Loucy (cell line): Measurements from ENCODE around the gene ZNF670.

Experiments used
- H2AFZ ChIP-seq: fragments of 200-600 bp; sonication (generic); 2 replicates; pipeline ENCODE4 v1.6.0; 2016; ENCODE audit warnings: antibody characterized with exemption, mild to moderate bottlenecking, low read length, moderate library complexity
- H3F3A ChIP-seq: fragments of 200-600 bp; 2 replicates; pipeline ENCODE4 v1.6.0; 2016; ENCODE audit warnings: antibody characterized with exemption, low read depth, mild to moderate bottlenecking
- H3K27me3 ChIP-seq: fragments of 200-600 bp; sonication (generic); 2 replicates; pipeline ENCODE4 v1.6.1; 2014; ENCODE audit warnings: low read length, mild to moderate bottlenecking; ENCODE audit not compliant: insufficient read depth, poor library complexity, severe bottlenecking
- H3K36me3 ChIP-seq: fragments of 200-600 bp; sonication (generic); 2 replicates; pipeline ENCODE4 v1.6.1; 2016; ENCODE audit warnings: low read length; ENCODE audit not compliant: insufficient read depth
- H3K4me1 ChIP-seq: fragments of 200-600 bp; sonication (generic); 2 replicates; pipeline ENCODE4 v1.5.1; 2014; ENCODE audit warnings: low read length, mild to moderate bottlenecking; ENCODE audit not compliant: insufficient read depth, poor library complexity, severe bottlenecking
- H3K4me2 ChIP-seq: fragments of 200-600 bp; sonication (generic); 2 replicates; pipeline ENCODE4 v1.6.0; 2014; ENCODE audit warnings: antibody characterized with exemption, low read length, low read depth, mild to moderate bottlenecking; ENCODE audit not compliant: poor library complexity, severe bottlenecking
- H3K4me3 ChIP-seq: fragments of 200-600 bp; sonication (generic); 2 replicates; pipeline ENCODE4 v1.5.1; 2014; ENCODE audit warnings: low read length, mild to moderate bottlenecking, mixed read lengths; ENCODE audit not compliant: poor library complexity, severe bottlenecking
- H3K79me2 ChIP-seq: fragments of 200-600 bp; sonication (generic); 2 replicates; pipeline ENCODE4 v1.6.1; 2014; ENCODE audit warnings: low read length; ENCODE audit not compliant: insufficient read depth
- H3K9ac ChIP-seq: fragments of 200-600 bp; sonication (generic); 2 replicates; pipeline ENCODE4 v1.6.0; 2014; ENCODE audit warnings: mild to moderate bottlenecking, low read depth, low read length, moderate library complexity; ENCODE audit not compliant: poor library complexity, severe bottlenecking
- H3K9me2 ChIP-seq: fragments of 200-600 bp; sonication (generic); replicated peaks from 2 replicates; pipeline ENCODE4 v1.6.1; 2016; ENCODE audit warnings: low read depth, low read length, mixed read lengths
- H3K9me3 ChIP-seq: fragments of 200-600 bp; sonication (generic); 2 replicates; pipeline ENCODE4 v1.6.1; 2014; ENCODE audit warnings: mild to moderate bottlenecking, antibody characterized with exemption, low read length, low read depth; ENCODE audit not compliant: insufficient read depth
- H4K20me1 ChIP-seq: fragments of 200-600 bp; sonication (generic); 2 replicates; pipeline ENCODE4 v1.6.0; 2014; ENCODE audit warnings: antibody characterized with exemption, low read length, mild to moderate bottlenecking; ENCODE audit not compliant: insufficient read depth, poor library complexity, severe bottlenecking
- EZH2phosphoT487 ChIP-seq: fragments of 200-600 bp; IDR thresholded peaks from 2 replicates; pipeline ENCODE4 v1.6.1; 2018; ENCODE audit warnings: antibody characterized with exemption, mild to moderate bottlenecking, moderate library complexity, borderline replicate concordance
- TF ChIP-seq, protein P1 (sequence below): fragments of 200-600 bp; sonication (generic); conservative IDR thresholded peaks from 2 replicates; pipeline ENCODE4 v1.5.1; 2014; ENCODE audit warnings: mild to moderate bottlenecking, antibody characterized with exemption, low read length

The ZNF670 gene

DNA sequence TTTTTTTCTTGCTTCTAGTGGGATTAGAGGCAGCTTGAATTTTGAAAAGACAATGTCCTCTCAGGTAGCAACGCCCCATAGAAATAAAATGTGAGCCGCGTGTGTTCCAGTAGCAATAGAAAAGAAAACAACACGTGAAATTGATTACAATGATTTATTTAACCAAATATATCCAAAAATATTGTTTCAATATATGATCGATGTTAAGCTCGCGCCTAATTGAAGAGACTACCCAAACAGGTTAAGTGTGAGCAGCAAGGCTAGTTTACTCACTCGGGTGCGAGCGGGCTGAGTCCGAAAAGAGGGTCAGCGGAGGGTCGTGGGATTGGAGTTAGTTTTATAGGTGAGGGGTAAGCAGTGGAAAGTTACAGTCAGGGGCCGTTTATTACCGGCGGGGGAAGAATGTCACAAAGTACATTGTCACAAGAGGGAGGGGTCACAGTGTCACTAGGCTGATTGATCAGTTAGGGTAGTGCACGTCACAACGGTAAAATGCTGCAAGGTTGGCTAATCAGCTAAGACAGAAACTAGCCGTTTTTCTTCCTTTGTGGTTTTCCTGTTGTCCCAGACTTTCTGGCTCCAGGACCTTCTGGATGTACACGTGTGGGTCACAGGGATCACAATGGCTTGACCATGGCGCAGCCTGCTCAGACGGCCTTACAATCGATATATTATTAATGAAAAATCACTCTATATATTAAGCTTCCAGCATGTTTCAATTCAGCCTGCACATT lies 697 bp upstream of the ZNF670 start:
- TF ChIP-seq, protein P1, sequence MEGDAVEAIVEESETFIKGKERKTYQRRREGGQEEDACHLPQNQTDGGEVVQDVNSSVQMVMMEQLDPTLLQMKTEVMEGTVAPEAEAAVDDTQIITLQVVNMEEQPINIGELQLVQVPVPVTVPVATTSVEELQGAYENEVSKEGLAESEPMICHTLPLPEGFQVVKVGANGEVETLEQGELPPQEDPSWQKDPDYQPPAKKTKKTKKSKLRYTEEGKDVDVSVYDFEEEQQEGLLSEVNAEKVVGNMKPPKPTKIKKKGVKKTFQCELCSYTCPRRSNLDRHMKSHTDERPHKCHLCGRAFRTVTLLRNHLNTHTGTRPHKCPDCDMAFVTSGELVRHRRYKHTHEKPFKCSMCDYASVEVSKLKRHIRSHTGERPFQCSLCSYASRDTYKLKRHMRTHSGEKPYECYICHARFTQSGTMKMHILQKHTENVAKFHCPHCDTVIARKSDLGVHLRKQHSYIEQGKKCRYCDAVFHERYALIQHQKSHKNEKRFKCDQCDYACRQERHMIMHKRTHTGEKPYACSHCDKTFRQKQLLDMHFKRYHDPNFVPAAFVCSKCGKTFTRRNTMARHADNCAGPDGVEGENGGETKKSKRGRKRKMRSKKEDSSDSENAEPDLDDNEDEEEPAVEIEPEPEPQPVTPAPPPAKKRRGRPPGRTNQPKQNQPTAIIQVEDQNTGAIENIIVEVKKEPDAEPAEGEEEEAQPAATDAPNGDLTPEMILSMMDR = no peak
- Histone ChIP-seq H3K4me3 (peak overlapping the region; percentile 82), H3K4me2 (peak overlapping the region; percentile 88), H3K4me1 (peaks cover 21% of the 10 kb centered on the region), H3K9me2 (no peaks in the 10 kb centered on the region), H4K20me1 (peaks cover 10% of the 10 kb centered on the region), H3F3A (no peaks in the 10 kb centered on the region), H3K27me3 (peaks cover 3% of the 10 kb centered on the region), H2AFZ (peak overlapping the region; percentile 93), H3K36me3 (no peaks in the 10 kb centered on the region), H3K79me2 (peaks cover 37% of the 10 kb centered on the region), H3K9ac (no peak overlapping the region), H3K9me3 (peaks cover under 1% of the 10 kb centered on the region; the same call in 1 of the 2 replicates)

DNA sequence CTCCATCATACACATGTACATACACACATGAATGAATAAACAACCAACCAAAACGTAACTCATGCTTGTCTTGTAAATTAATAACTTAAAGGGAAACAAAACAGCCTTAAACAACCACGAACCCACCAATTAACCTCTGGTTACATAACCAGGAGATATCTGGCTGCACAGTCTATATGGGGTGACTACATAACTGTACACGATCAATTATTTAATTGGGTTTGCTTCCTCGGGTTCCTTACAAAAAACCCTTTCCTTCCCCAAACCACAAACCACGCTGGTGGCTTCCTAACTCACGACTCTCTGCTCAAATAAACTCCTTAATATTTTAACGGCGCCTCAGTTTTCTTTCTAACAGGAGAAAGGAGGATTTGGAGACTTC lies 744 bp downstream of the ZNF670 start:
- peaks cover 52% of the 10 kb centered on the region for H3K79me2 ChIP-seq
- peaks cover 14% of the 10 kb centered on the region for H3K9me3 ChIP-seq
- H3K4me1 ChIP-seq = peaks cover 21% of the 10 kb centered on the region
- peaks cover 3% of the 10 kb centered on the region for H3K27me3 ChIP-seq
- H4K20me1 ChIP-seq = peaks cover 10% of the 10 kb centered on the region
- H3K36me3 ChIP-seq = no peaks in the 10 kb centered on the region
- H3K4me3 ChIP-seq = peak overlapping the region; percentile 82
- peak overlapping the region; percentile 93 for H2AFZ ChIP-seq
- peak overlapping the region; percentile 88 for H3K4me2 ChIP-seq
- no peaks in the 10 kb centered on the region for H3F3A ChIP-seq
- H3K9me2 ChIP-seq = no peaks in the 10 kb centered on the region
- peak overlapping the region; percentile 91 for H3K9ac ChIP-seq
- TF ChIP-seq, protein P1 = no peak
- no peak for TF ChIP-seq EZH2phosphoT487

DNA sequence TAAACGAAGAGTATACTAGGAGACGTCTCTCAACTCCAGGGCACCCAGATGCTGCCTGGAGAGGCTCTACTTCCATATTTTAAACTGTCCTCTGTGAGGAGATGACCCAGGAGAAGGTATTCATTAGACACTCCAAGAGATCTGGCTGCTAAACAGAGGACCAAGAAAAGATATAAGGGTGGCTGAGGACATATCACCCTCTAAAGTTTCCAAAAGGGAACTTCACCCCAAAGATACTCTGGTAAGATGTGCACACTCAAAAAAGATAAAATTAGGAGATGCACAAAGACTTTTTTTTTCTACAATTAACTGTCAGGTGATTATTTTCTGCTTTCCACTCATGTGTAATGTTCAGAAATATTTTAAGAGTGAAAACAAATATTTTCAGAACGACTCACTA lies 1.4 kb downstream of the ZNF670 start:
- no peak overlapping the region for H2AFZ ChIP-seq
- H3F3A ChIP-seq = no peaks in the 10 kb centered on the region
- peak overlapping the region; percentile 91 for H3K9ac ChIP-seq
- TF ChIP-seq EZH2phosphoT487 = no peak
- TF ChIP-seq, protein P1 = peak; percentile 44
- H3K4me1 ChIP-seq = peaks cover 21% of the 10 kb centered on the region
- peak overlapping the region; percentile 88 for H3K4me2 ChIP-seq
- peaks cover 10% of the 10 kb centered on the region for H4K20me1 ChIP-seq
- H3K27me3 ChIP-seq = peaks cover 3% of the 10 kb centered on the region
- H3K9me3 ChIP-seq = peaks cover 14% of the 10 kb centered on the region
- H3K4me3 ChIP-seq = peak overlapping the region; percentile 82
- no peaks in the 10 kb centered on the region for H3K9me2 ChIP-seq
- no peaks in the 10 kb centered on the region for H3K36me3 ChIP-seq
- peaks cover 54% of the 10 kb centered on the region for H3K79me2 ChIP-seq
